HG03066 (cell line): Measurements from ENCODE around the gene TMEM42.

Experiments
- ATAC-seq: cut with Tn5 transposase; IDR thresholded peaks from one replicate; pipeline ENCODE4 v1.9.1; 2021; ENCODE audit warnings: low read depth; ENCODE audit not compliant: unreplicated experiment

The TMEM42 gene

GRCh38 chr3:44906997-44907396 is 45.3 kb downstream of the TMEM42 start:
- no peak for ATAC-seq

GRCh38 chr3:44907612-44908011 is 45.9 kb downstream of the TMEM42 start:
- ATAC-seq = no peak

GRCh38 chr3:44909063-44909462 is 47.4 kb downstream of the TMEM42 start:
- no peak for ATAC-seq

- no peak for ATAC-seq
Measured at GRCh38 chr3:44910693-44911092, 49.0 kb downstream of the TMEM42 start.

- ATAC-seq = no peak
Measured at GRCh38 chr3:44913868-44914468, 52.3 kb downstream of the TMEM42 start.

- ATAC-seq = no peak
Measured at GRCh38 chr3:44914936-44915335, 53.2 kb downstream of the TMEM42 start.
